OCI-LY3 (cell line): ENCODE results near the gene IKZF5.

Experiments
- H2AFZ ChIP-seq: fragments of 200-600, 300-600 bp; shearing (Covaris generic); 2 replicates; pipeline ENCODE4 v1.6.0; 2014; ENCODE audit warnings: antibody characterized with exemption, low read depth, low read length
- H3K27ac ChIP-seq: fragments of 200-600, 300-600 bp; sonication (generic); 2 replicates; pipeline ENCODE4 v1.5.1; 2014; ENCODE audit warnings: mild to moderate bottlenecking, low read length, moderate library complexity, mixed read lengths
- H3K27me3 ChIP-seq: fragments of 200-600, 300-600 bp; sonication (generic); 2 replicates; pipeline ENCODE4 v1.6.1; 2014; ENCODE audit warnings: low read depth, low read length, mixed read lengths
- H3K36me3 ChIP-seq: fragments of 200-600, 300-600 bp; sonication (generic); replicated peaks from 2 replicates; pipeline ENCODE3; 2014; ENCODE audit warnings: low read depth, low read length, mixed read lengths
- H3K4me1 ChIP-seq: fragments of 300-600, 200-600 bp; sonication (generic); 2 replicates; pipeline ENCODE4 v1.6.1; 2014; ENCODE audit warnings: low read length, mixed read lengths
- H3K4me2 ChIP-seq: fragments of 200-600, 300-600 bp; sonication (generic); 2 replicates; pipeline ENCODE4 v1.6.1; 2014; ENCODE audit warnings: low read length, mixed read lengths
- H3K4me3 ChIP-seq: fragments of 300-600, 200-600 bp; sonication (generic); 2 replicates; pipeline ENCODE4 v1.5.1; 2014; ENCODE audit warnings: antibody characterized with exemption, mild to moderate bottlenecking, low read length, moderate library complexity
- H3K79me2 ChIP-seq: fragments of 300-600, 200-600 bp; shearing (Covaris generic); 2 replicates; pipeline ENCODE4 v1.6.1; 2014; ENCODE audit warnings: mild to moderate bottlenecking, low read length, mixed read lengths
- H3K9ac ChIP-seq: fragments of 300-600, 200-600 bp; shearing (Covaris generic); 2 replicates; pipeline ENCODE4 v1.6.0; 2014; ENCODE audit warnings: mild to moderate bottlenecking, low read length, moderate library complexity
- H3K9me3 ChIP-seq: fragments of 200-600, 300-600 bp; shearing (Covaris generic); 2 replicates; pipeline ENCODE4 v1.6.1; 2014; ENCODE audit warnings: low read length, mixed read lengths; ENCODE audit not compliant: insufficient read depth
- H4K20me1 ChIP-seq: fragments of 200-600, 300-600 bp; sonication (generic); 2 replicates; pipeline ENCODE4 v1.6.1; 2016; ENCODE audit warnings: low read length, mixed read lengths; ENCODE audit not compliant: insufficient read depth
- CTCF ChIP-seq: fragments of 200-600, 300-600 bp; sonication (generic); IDR thresholded peaks from 2 replicates; pipeline ENCODE4 v1.5.1; 2014; ENCODE audit warnings: antibody characterized with exemption, low read length, low read depth
- EZH2phosphoT487 ChIP-seq: fragments of 200-600 bp; shearing (Covaris generic); IDR thresholded peaks from 2 replicates; pipeline ENCODE4 v1.6.1; 2018; ENCODE audit warnings: antibody characterized with exemption, mixed run types, low read depth

IKZF5 gene

GRCh38 chr10:123026302-123026701 is 17.7 kb upstream of the IKZF5 start:
- H3K4me3 ChIP-seq = no peak overlapping the region
- no peaks in the 10 kb centered on the region for H4K20me1 ChIP-seq
- H3K27ac ChIP-seq = no peak overlapping the region
- no peaks in the 10 kb centered on the region for H3K79me2 ChIP-seq
- H3K27me3 ChIP-seq = no peaks in the 10 kb centered on the region
- no peaks in the 10 kb centered on the region for H3K9me3 ChIP-seq
- no peaks in the 10 kb centered on the region for H3K36me3 ChIP-seq
- H3K4me2 ChIP-seq = no peak overlapping the region
- no peak overlapping the region for H2AFZ ChIP-seq
- H3K4me1 ChIP-seq = no peaks in the 10 kb centered on the region
- H3K9ac ChIP-seq = no peak overlapping the region
- TF ChIP-seq EZH2phosphoT487 (no peak), CTCF (no peak)

- no peak overlapping the region for H3K27ac ChIP-seq
- H3K4me2 ChIP-seq = no peak overlapping the region
- no peaks in the 10 kb centered on the region for H3K36me3 ChIP-seq
- H3K9ac ChIP-seq = no peak overlapping the region
- no peaks in the 10 kb centered on the region for H3K79me2 ChIP-seq
- no peaks in the 10 kb centered on the region for H3K27me3 ChIP-seq
- H3K4me1 ChIP-seq = no peaks in the 10 kb centered on the region
- H3K9me3 ChIP-seq = no peaks in the 10 kb centered on the region
- TF ChIP-seq EZH2phosphoT487 (no peak), CTCF (no peak)
- no peak overlapping the region for H3K4me3 ChIP-seq
- no peaks in the 10 kb centered on the region for H4K20me1 ChIP-seq
- H2AFZ ChIP-seq = no peak overlapping the region
Measured at GRCh38 chr10:123024540-123024939, 15.9 kb upstream of the IKZF5 start.

- H2AFZ ChIP-seq = no peak overlapping the region
- no peak overlapping the region for H3K4me2 ChIP-seq
- no peak overlapping the region for H3K9ac ChIP-seq
- no peaks in the 10 kb centered on the region for H4K20me1 ChIP-seq
- no peak overlapping the region for H3K4me3 ChIP-seq
- TF ChIP-seq CTCF (peak; percentile 43), EZH2phosphoT487 (no peak)
- H3K27ac ChIP-seq = no peak overlapping the region
- no peaks in the 10 kb centered on the region for H3K9me3 ChIP-seq
- no peaks in the 10 kb centered on the region for H3K27me3 ChIP-seq
- no peaks in the 10 kb centered on the region for H3K36me3 ChIP-seq
- no peaks in the 10 kb centered on the region for H3K79me2 ChIP-seq
- H3K4me1 ChIP-seq = no peaks in the 10 kb centered on the region
Measured at GRCh38 chr10:123021517-123021916, 12.9 kb upstream of the IKZF5 start.

- Histone ChIP-seq H2AFZ (no peak overlapping the region), H3K36me3 (no peaks in the 10 kb centered on the region), H3K27ac (no peak overlapping the region), H3K4me1 (no peaks in the 10 kb centered on the region), H3K4me3 (no peak overlapping the region), H3K79me2 (no peaks in the 10 kb centered on the region), H4K20me1 (no peaks in the 10 kb centered on the region), H3K9ac (no peak overlapping the region), H3K27me3 (no peaks in the 10 kb centered on the region), H3K4me2 (no peak overlapping the region), H3K9me3 (no peaks in the 10 kb centered on the region)
- TF ChIP-seq EZH2phosphoT487 (no peak), CTCF (no peak)
Measured at GRCh38 chr10:123019941-123020703, 11.5 kb upstream of the IKZF5 start.
